Chondrocyte (in vitro differentiated cells): Measurements from ENCODE around the gene MTG2. TPM values are rescaled to one million over a fixed set of nuclear protein-coding genes. Genes with fewer than 3 reads are reported as not detected.

Experiments used
- DNase-seq: peaks from one replicate; pipeline ENCODE4 v3.0.0; 2021; ENCODE audit warnings: mixed read lengths, low spot score
- H3K27ac Mint-ChIP-seq: one replicate; pipeline ENCODE4 v1.8.0; 2021; ENCODE audit warnings: mild to moderate bottlenecking, moderate library complexity, mixed read lengths; ENCODE audit not compliant: unreplicated experiment
- H3K27me3 Mint-ChIP-seq: 2 replicates; pipeline ENCODE4 v1.8.0; 2021; ENCODE audit warnings: low read depth, mixed read lengths
- H3K36me3 Mint-ChIP-seq: 2 replicates; pipeline ENCODE4 v1.8.0; 2021; ENCODE audit warnings: low read depth, mixed read lengths
- H3K4me1 Mint-ChIP-seq: 2 replicates; pipeline ENCODE4 v1.8.0; 2021; ENCODE audit warnings: low read depth, mild to moderate bottlenecking, mixed read lengths
- H3K4me3 Mint-ChIP-seq: one replicate; pipeline ENCODE4 v1.8.0; 2021; ENCODE audit warnings: mild to moderate bottlenecking, moderate library complexity, mixed read lengths; ENCODE audit not compliant: unreplicated experiment
- H3K9me3 Mint-ChIP-seq: 2 replicates; pipeline ENCODE4 v1.8.0; 2021; ENCODE audit warnings: low read depth, mixed read lengths
- CTCF ChIP-seq: fragments of 200-600 bp; sonication (generic); IDR thresholded peaks from 2 replicates; pipeline ENCODE4 v1.5.0; 2021; ENCODE audit warnings: antibody characterized with exemption, mild to moderate bottlenecking, moderate library complexity
- total RNA-seq: library from RNA; stranded (reverse); gene quantifications from 3 replicates; pipeline ENCODE4 v1.2.1, GENCODE V29; 2021

Gene MTG2
- total RNA-seq, 1 donor from 2014 or later = 22.3 TPM

- no peak for DNase-seq
- Mint-ChIP-seq H3K9me3 (no peaks in the 10 kb centered on the region), H3K4me1 (peaks cover 7% of the 10 kb centered on the region), H3K4me3 (no peak overlapping the region), H3K27me3 (no peaks in the 10 kb centered on the region), H3K36me3 (peaks cover 47% of the 10 kb centered on the region), H3K27ac (no peak overlapping the region)
- no peak for TF ChIP-seq CTCF
These were observed 47.1 kb upstream of the MTG2 start for GRCh38 chr20:62135573-62136266.

GRCh38 chr20:62136283-62137091 is 46.3 kb upstream of the MTG2 start:
- Mint-ChIP-seq H3K9me3 (no peaks in the 10 kb centered on the region), H3K27ac (peak overlapping the region; percentile 37), H3K36me3 (peaks cover 42% of the 10 kb centered on the region), H3K27me3 (no peaks in the 10 kb centered on the region), H3K4me1 (peaks cover 15% of the 10 kb centered on the region), H3K4me3 (no peak overlapping the region)
- peak; percentile 85 for TF ChIP-seq CTCF
- DNase-seq = no peak

GRCh38 chr20:62137092-62137384 is 45.8 kb upstream of the MTG2 start:
- no peaks in the 10 kb centered on the region for H3K9me3 Mint-ChIP-seq
- no peak for DNase-seq
- H3K27me3 Mint-ChIP-seq = no peaks in the 10 kb centered on the region
- peaks cover 20% of the 10 kb centered on the region for H3K4me1 Mint-ChIP-seq
- H3K27ac Mint-ChIP-seq = no peak overlapping the region
- peak; percentile 60 for TF ChIP-seq CTCF
- peaks cover 38% of the 10 kb centered on the region for H3K36me3 Mint-ChIP-seq
- no peak overlapping the region for H3K4me3 Mint-ChIP-seq

GRCh38 chr20:62137478-62138203 is 45.2 kb upstream of the MTG2 start:
- no peak for DNase-seq
- Mint-ChIP-seq H3K36me3 (peaks cover 32% of the 10 kb centered on the region), H3K27ac (peak overlapping the region; percentile 37), H3K4me3 (no peak overlapping the region), H3K27me3 (no peaks in the 10 kb centered on the region), H3K4me1 (peaks cover 24% of the 10 kb centered on the region), H3K9me3 (no peaks in the 10 kb centered on the region)
- no peak for TF ChIP-seq CTCF

- H3K27ac Mint-ChIP-seq = peak overlapping the region; percentile 37
- no peak overlapping the region for H3K4me3 Mint-ChIP-seq
- H3K4me1 Mint-ChIP-seq = peaks cover 24% of the 10 kb centered on the region
- no peak for TF ChIP-seq CTCF
- H3K9me3 Mint-ChIP-seq = no peaks in the 10 kb centered on the region
- no peaks in the 10 kb centered on the region for H3K27me3 Mint-ChIP-seq
- peaks cover 31% of the 10 kb centered on the region for H3K36me3 Mint-ChIP-seq
- no peak for DNase-seq
These were observed 44.7 kb upstream of the MTG2 start for GRCh38 chr20:62138204-62138543.
